ENCODE measurements around the gene PDE4D.

DNA sequence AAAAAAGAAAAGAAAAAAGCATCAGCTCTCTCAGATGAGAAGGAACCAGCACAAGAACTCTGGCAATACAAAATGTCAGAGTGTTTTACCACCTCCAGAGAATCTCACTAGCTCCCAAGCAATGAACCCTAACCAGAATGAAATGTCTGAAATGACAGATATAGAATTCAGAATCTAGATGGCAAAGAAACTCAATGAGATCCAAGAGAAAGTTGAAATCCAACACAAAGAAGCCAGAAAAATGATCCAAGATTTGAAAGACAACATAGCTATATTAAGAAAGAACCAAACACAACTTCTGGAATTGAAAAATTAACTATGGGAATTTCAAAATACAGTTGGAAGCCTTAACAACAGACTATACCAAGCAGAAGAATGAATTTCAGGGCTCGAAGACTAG lies 396.3 kb downstream of the PDE4D start:
- TF ChIP-seq, protein P1, sequence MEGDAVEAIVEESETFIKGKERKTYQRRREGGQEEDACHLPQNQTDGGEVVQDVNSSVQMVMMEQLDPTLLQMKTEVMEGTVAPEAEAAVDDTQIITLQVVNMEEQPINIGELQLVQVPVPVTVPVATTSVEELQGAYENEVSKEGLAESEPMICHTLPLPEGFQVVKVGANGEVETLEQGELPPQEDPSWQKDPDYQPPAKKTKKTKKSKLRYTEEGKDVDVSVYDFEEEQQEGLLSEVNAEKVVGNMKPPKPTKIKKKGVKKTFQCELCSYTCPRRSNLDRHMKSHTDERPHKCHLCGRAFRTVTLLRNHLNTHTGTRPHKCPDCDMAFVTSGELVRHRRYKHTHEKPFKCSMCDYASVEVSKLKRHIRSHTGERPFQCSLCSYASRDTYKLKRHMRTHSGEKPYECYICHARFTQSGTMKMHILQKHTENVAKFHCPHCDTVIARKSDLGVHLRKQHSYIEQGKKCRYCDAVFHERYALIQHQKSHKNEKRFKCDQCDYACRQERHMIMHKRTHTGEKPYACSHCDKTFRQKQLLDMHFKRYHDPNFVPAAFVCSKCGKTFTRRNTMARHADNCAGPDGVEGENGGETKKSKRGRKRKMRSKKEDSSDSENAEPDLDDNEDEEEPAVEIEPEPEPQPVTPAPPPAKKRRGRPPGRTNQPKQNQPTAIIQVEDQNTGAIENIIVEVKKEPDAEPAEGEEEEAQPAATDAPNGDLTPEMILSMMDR (IDR thresholded peaks at IDR 0.05), result no peak
- TF ChIP-seq ZNF138 (CRISPR knock-in tag; conservative IDR thresholded peaks at IDR 0.05) (no peak), TEAD4 (CRISPR knock-in tag; IDR thresholded peaks at IDR 0.05) (no peak), HMGXB4 (CRISPR knock-in tag; IDR thresholded peaks at IDR 0.05) (no peak), IRF2 (CRISPR knock-in tag; IDR thresholded peaks at IDR 0.05; ENCODE audit: borderline replicate concordance, low read depth) (no peak), ZNF232 (CRISPR knock-in tag; IDR thresholded peaks at IDR 0.05) (no peak), CREM (CRISPR knock-in tag; IDR thresholded peaks at IDR 0.05) (no peak), SMAD3 (CRISPR knock-in tag; IDR thresholded peaks at IDR 0.05; ENCODE audit: borderline replicate concordance) (no peak), STAT6 (CRISPR knock-in tag; conservative IDR thresholded peaks at IDR 0.05; ENCODE audit: low read depth) (no peak), ELF4 (CRISPR knock-in tag; IDR thresholded peaks at IDR 0.05; ENCODE audit: low read depth) (no peak), ZNF416 (CRISPR knock-in tag; IDR thresholded peaks at IDR 0.05) (no peak)
- TF ChIP-seq, protein P2, sequence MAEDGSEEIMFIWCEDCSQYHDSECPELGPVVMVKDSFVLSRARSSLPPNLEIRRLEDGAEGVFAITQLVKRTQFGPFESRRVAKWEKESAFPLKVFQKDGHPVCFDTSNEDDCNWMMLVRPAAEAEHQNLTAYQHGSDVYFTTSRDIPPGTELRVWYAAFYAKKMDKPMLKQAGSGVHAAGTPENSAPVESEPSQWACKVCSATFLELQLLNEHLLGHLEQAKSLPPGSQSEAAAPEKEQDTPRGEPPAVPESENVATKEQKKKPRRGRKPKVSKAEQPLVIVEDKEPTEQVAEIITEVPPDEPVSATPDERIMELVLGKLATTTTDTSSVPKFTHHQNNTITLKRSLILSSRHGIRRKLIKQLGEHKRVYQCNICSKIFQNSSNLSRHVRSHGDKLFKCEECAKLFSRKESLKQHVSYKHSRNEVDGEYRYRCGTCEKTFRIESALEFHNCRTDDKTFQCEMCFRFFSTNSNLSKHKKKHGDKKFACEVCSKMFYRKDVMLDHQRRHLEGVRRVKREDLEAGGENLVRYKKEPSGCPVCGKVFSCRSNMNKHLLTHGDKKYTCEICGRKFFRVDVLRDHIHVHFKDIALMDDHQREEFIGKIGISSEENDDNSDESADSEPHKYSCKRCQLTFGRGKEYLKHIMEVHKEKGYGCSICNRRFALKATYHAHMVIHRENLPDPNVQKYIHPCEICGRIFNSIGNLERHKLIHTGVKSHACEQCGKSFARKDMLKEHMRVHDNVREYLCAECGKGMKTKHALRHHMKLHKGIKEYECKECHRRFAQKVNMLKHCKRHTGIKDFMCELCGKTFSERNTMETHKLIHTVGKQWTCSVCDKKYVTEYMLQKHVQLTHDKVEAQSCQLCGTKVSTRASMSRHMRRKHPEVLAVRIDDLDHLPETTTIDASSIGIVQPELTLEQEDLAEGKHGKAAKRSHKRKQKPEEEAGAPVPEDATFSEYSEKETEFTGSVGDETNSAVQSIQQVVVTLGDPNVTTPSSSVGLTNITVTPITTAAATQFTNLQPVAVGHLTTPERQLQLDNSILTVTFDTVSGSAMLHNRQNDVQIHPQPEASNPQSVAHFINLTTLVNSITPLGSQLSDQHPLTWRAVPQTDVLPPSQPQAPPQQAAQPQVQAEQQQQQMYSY (CRISPR knock-in tag; IDR thresholded peaks at IDR 0.05), result no peak
- TF ChIP-seq, protein P3, sequence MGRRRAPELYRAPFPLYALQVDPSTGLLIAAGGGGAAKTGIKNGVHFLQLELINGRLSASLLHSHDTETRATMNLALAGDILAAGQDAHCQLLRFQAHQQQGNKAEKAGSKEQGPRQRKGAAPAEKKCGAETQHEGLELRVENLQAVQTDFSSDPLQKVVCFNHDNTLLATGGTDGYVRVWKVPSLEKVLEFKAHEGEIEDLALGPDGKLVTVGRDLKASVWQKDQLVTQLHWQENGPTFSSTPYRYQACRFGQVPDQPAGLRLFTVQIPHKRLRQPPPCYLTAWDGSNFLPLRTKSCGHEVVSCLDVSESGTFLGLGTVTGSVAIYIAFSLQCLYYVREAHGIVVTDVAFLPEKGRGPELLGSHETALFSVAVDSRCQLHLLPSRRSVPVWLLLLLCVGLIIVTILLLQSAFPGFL (CRISPR knock-in tag; IDR thresholded peaks at IDR 0.05; ENCODE audit: borderline replicate concordance), result no peak
- TF ChIP-seq, protein P4, sequence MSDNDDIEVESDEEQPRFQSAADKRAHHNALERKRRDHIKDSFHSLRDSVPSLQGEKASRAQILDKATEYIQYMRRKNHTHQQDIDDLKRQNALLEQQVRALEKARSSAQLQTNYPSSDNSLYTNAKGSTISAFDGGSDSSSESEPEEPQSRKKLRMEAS (CRISPR knock-in tag; IDR thresholded peaks at IDR 0.05), result no peak
